Liver (tissue), 9 donors: Measurements from ENCODE around the gene TRMT5. TPM values are rescaled to one million over a fixed set of nuclear protein-coding genes. Genes with fewer than 3 reads are reported as not detected.

ENCODE experiments used
- DNase-seq: peaks from one replicate; pipeline ENCODE4 v3.0.0-alpha.2; 2017; ENCODE audit warnings: low spot score
- H3K27ac ChIP-seq, 2 donors: one replicate each; pipeline ENCODE4 v1.7.0; 2013; ENCODE audit warnings: inconsistent platforms in 2 of 2, low read length in 2 of 2, control low read depth in 1 of 2, low read depth in 1 of 2, mild to moderate bottlenecking in 1 of 2
- H3K27me3 ChIP-seq, 4 donors: one replicate each; pipeline versions ENCODE4 v1.6.1 to v1.7.0; 2013; ENCODE audit warnings: low read length in 3 of 4, inconsistent platforms in 1 of 4, mild to moderate bottlenecking in 1 of 4, moderate library complexity in 1 of 4; ENCODE audit not compliant: control insufficient read depth in 4 of 4, insufficient read depth in 4 of 4
- H3K36me3 ChIP-seq, 4 donors: one replicate each; pipeline versions ENCODE4 v1.6.1 to v1.7.0; 2013; ENCODE audit warnings: low read length in 3 of 4, mild to moderate bottlenecking in 3 of 4, low read depth in 1 of 4, moderate library complexity in 1 of 4; ENCODE audit not compliant: control insufficient read depth in 4 of 4, insufficient read depth in 3 of 4
- H3K4me1 ChIP-seq, 4 donors: one replicate each; pipeline versions ENCODE4 v1.6.1 to v1.7.0; 2013; ENCODE audit warnings: low read length in 3 of 4, mild to moderate bottlenecking in 3 of 4, moderate library complexity in 1 of 4; ENCODE audit not compliant: control insufficient read depth in 4 of 4, insufficient read depth in 4 of 4
- H3K4me3 ChIP-seq, 3 donors: one replicate each; pipeline versions ENCODE4 v1.6.1 to v1.7.0; 2013; ENCODE audit warnings: low read length in 3 of 3, control low read depth in 1 of 3, low read depth in 1 of 3, mild to moderate bottlenecking in 1 of 3
- H3K9ac ChIP-seq, 2 donors: one replicate each; pipeline ENCODE4 v1.7.0; 2013; ENCODE audit warnings: low read length in 2 of 2, mild to moderate bottlenecking in 2 of 2, moderate library complexity in 2 of 2, control low read depth in 1 of 2, low read depth in 1 of 2
- H3K9me3 ChIP-seq, 4 donors: one replicate each; pipeline versions ENCODE4 v1.6.1 to v1.7.0; 2013; ENCODE audit warnings: low read length in 3 of 4; ENCODE audit not compliant: control insufficient read depth in 4 of 4
- CTCF ChIP-seq: fragments of 150-350 bp; IDR thresholded peaks from 2 replicates; pipeline ENCODE4 v1.5.1; 2017; ENCODE audit warnings: improper control_type of control experiment, low read depth, low read length; ENCODE audit not compliant: missing input control
- FOXA1 ChIP-seq: IDR thresholded peaks from 2 replicates; pipeline ENCODE4 v1.6.1; 2016; ENCODE audit warnings: antibody characterized with exemption
- GABPA ChIP-seq, 2 donors: IDR thresholded peaks in 1 of 2; conservative IDR thresholded peaks in 1 of 2; 2 replicates each; pipeline ENCODE4 v1.6.1; 2016; ENCODE audit warnings: antibody characterized with exemption in 2 of 2, mild to moderate bottlenecking in 1 of 2, moderate library complexity in 1 of 2
- HNF4A ChIP-seq, 2 donors: conservative IDR thresholded peaks; 2 replicates each; pipeline ENCODE4 v1.6.1; 2016; ENCODE audit warnings: antibody characterized with exemption in 2 of 2, mild to moderate bottlenecking in 2 of 2
- JUND ChIP-seq, 2 donors: IDR thresholded peaks; 2 replicates each; pipeline ENCODE4 v1.6.1; 2016; ENCODE audit warnings: antibody characterized with exemption in 2 of 2
- MAX ChIP-seq: IDR thresholded peaks from 2 replicates; pipeline ENCODE4 v1.6.1; 2016; ENCODE audit warnings: antibody characterized with exemption
- NR2F2 ChIP-seq: IDR thresholded peaks from 2 replicates; pipeline ENCODE4 v1.6.1; 2016; ENCODE audit warnings: antibody characterized with exemption
- RAD21 ChIP-seq, 2 donors: IDR thresholded peaks; 2 replicates each; pipeline ENCODE4 v1.6.1; 2016; ENCODE audit warnings: antibody characterized with exemption in 2 of 2, mild to moderate bottlenecking in 2 of 2
- SP1 ChIP-seq: IDR thresholded peaks from 2 replicates; pipeline ENCODE4 v1.6.1; 2018; ENCODE audit warnings: antibody characterized with exemption, mild to moderate bottlenecking
- YY1 ChIP-seq: IDR thresholded peaks from 2 replicates; pipeline ENCODE4 v1.6.1; 2016; ENCODE audit warnings: antibody characterized with exemption, mild to moderate bottlenecking
- WGBS: extraction: QIAGEN DNeasy Blood & Tissue Kit; methylation state at CpG from one replicate; pipeline ENCODE4 v1.1.7; 2013; 5-methylcytosine and 5-hydroxymethylcytosine counted together
- polyA plus RNA-seq, 2 donors: library from polyadenylated mRNA; stranded (reverse) in 1 of 2; unstranded in 1 of 2; fragments of 200-250 nt in 1 of 2; fragments of >200 nt in 1 of 2; fragmentation: Nextera tagmentation in 1 of 2; extraction: Ambion mirVana in 1 of 2; gene quantifications; one replicate each; pipeline versions ENCODE4 v1.2.1 to v1.2.3, GENCODE V29; 2013 to 2015
- total RNA-seq, 2 donors: library from RNA; depleted of rRNA; stranded (reverse); fragments of >200 nt; gene quantifications; one replicate each; pipeline ENCODE4 v1.2.3, GENCODE V29; 2014
- donor health status: healthy.
- donor health status: healthy.
- donor health status: healthy.
- donor health status: healthy.
- donor health status: healthy.

Gene TRMT5
- total and polyA plus RNA-seq, 4 donors: 2.6 to 6.3 (median 4.3) TPM

DNA sequence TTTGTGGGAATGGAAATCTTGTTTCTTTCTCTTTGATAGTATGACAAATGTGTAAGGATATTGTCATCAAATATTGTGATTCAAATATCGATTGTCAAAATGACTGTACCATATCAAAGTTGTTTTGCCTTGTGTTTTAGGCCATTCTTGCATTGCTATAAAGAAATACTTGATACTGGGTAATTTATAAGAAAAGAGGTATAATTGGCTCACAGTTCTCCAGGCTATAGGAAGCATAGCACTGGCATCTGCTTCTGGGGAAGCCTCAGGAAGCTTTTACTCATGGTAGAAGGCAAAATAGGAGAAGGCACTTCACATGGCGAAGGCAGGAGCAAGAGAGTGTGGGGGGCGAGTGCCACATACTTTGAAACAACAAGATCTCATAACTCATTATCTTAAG, 7.8 kb downstream of the TRMT5 start:
- no peak overlapping the region for H3K4me3 ChIP-seq
- H3K27me3 ChIP-seq: no peaks in the 10 kb centered on the region
- no peak for DNase-seq
- no peaks in the 10 kb centered on the region for H3K9me3 ChIP-seq
- H3K27ac ChIP-seq: no peak overlapping the region
- TF ChIP-seq RAD21 (IDR thresholded peaks at IDR 0.05): no peak
- no peak overlapping the region for H3K9ac ChIP-seq
- 97% methylated on average over 3 of the region's 3 CpGs for WGBS
- H3K36me3 ChIP-seq: peaks cover 0 to 12% (median 7%) of the 10 kb centered on the region in 4 donors
- no peaks in the 10 kb centered on the region for H3K4me1 ChIP-seq

- DNase-seq: no peak
- TF ChIP-seq CTCF (no peak), YY1 (no peak), MAX (no peak), HNF4A (conservative IDR thresholded peaks at IDR 0.05) (no peak), NR2F2 (no peak), SP1 (no peak)
- Histone ChIP-seq H3K4me3 (no peak overlapping the region), H3K36me3 (peaks cover 0 to 12% (median 7%) of the 10 kb centered on the region in 4 donors), H3K9me3 (no peaks in the 10 kb centered on the region), H3K27me3 (no peaks in the 10 kb centered on the region), H3K27ac (no peak overlapping the region), H3K4me1 (no peaks in the 10 kb centered on the region), H3K9ac (no peak overlapping the region)
- WGBS: 98% methylated on average over 15 of the region's 15 CpGs
Observed at GRCh38 chr14:60972295-60972694, 8.6 kb downstream of the TRMT5 start.

DNA sequence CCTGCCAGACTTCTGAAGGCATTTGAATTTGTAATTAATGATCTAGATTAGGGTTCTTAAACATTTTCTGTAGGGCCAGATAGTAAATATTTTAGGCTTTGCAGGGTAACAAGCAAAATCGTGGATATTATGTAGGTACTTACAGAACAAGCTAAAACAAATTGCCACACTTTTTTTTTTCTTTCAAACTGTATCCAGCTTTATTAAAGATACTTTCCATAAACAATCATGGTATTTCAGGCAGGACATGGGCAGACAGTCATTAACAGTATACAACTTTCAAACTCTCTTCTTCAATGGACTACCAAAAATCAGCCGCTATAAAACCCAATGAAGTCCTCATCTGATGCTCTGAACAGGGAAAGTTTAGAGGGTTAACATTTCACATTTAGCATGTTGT, 9.6 kb downstream of the TRMT5 start:
- Histone ChIP-seq H3K36me3 (peaks cover 0 to 11% (median 6%) of the 10 kb centered on the region in 4 donors), H3K4me1 (no peaks in the 10 kb centered on the region), H3K9me3 (no peaks in the 10 kb centered on the region), H3K9ac (no peak overlapping the region), H3K27me3 (no peaks in the 10 kb centered on the region), H3K27ac (no peak overlapping the region), H3K4me3 (no peak overlapping the region)
- no peak for DNase-seq
- 38% methylated on average over 2 of the region's 2 CpGs for WGBS
- TF ChIP-seq GABPA (IDR thresholded peaks at IDR 0.05 in 1 of 2, conservative IDR thresholded peaks at IDR 0.05 in 1 of 2): no peak

DNA sequence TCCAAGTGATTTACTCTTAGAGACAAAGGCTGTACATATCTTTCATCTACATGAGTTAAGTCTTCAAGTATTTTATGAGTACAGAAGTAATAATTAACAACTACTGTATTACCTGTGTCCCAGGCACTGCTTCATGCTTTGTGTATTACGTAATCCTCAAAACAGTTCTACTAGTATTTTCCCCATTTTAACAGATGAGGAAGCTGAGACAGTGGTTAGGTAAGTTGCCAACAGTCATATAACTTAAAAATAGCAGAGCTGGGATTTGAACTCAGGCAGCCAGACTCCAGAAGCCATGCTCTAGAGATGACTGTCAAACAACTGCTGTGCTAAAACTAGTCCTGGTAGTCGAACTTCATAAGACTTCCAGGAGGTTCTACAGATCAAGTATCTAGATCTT, 10.7 kb downstream of the TRMT5 start:
- Histone ChIP-seq H3K4me1 (no peaks in the 10 kb centered on the region), H3K9me3 (no peaks in the 10 kb centered on the region), H3K9ac (no peak overlapping the region), H3K36me3 (peaks cover 0 to under 1% (median under 1%) of the 10 kb centered on the region in 4 donors), H3K27me3 (no peaks in the 10 kb centered on the region), H3K4me3 (no peak overlapping the region), H3K27ac (no peak overlapping the region)
- TF ChIP-seq JUND (IDR thresholded peaks at IDR 0.05): no peak
- TF ChIP-seq FOXA1: no peak
- DNase-seq: no peak
- 96% methylated on average over 2 of the region's 2 CpGs for WGBS
